H9 (cell line): ENCODE data around the gene RBMS2. TPM values are rescaled to one million over a fixed set of nuclear protein-coding genes. Genes with fewer than 3 reads are reported as not detected.
A peak's percentile ranks its signal among the peaks of the same experiment; 100 is the strongest.

Experiments
- DNase-seq: peaks from one replicate; pipeline ENCODE4 v3.0.0-alpha.2; 2017
- H2AFZ ChIP-seq: one replicate; pipeline ENCODE4 v1.6.1; 2013; ENCODE audit warnings: mild to moderate bottlenecking, low read length, control low read depth, moderate library complexity
- H2AK5ac ChIP-seq: 2 replicates; pipeline ENCODE4 v1.6.1; 2013; ENCODE audit warnings: low read length, control low read depth, mixed read lengths; ENCODE audit not compliant: insufficient read length
- H2BK120ac ChIP-seq: one replicate; pipeline ENCODE4 v1.6.1; 2013; ENCODE audit warnings: low read depth, mild to moderate bottlenecking, low read length, control low read depth, inconsistent platforms; ENCODE audit not compliant: poor library complexity, severe bottlenecking
- H2BK12ac ChIP-seq: 2 replicates; pipeline ENCODE4 v1.6.1; 2013; ENCODE audit warnings: low read length, control low read depth, mixed read lengths, low read depth; ENCODE audit not compliant: insufficient read length
- H2BK15ac ChIP-seq: 2 replicates; pipeline ENCODE4 v1.6.1; 2013; ENCODE audit warnings: low read depth, low read length, control low read depth
- H2BK20ac ChIP-seq: one replicate; pipeline ENCODE4 v1.6.1; 2013; ENCODE audit warnings: low read depth, mild to moderate bottlenecking, low read length, control low read depth, inconsistent platforms; ENCODE audit not compliant: poor library complexity, severe bottlenecking
- H2BK5ac ChIP-seq: 2 replicates; pipeline ENCODE4 v1.6.1; 2013; ENCODE audit warnings: low read length, control low read depth, mixed read lengths; ENCODE audit not compliant: insufficient read length
- H3K14ac ChIP-seq: 2 replicates; pipeline ENCODE4 v1.6.1; 2013; ENCODE audit warnings: low read length, control low read depth; ENCODE audit not compliant: insufficient read depth
- H3K18ac ChIP-seq: 2 replicates; pipeline ENCODE4 v1.6.1; 2013; ENCODE audit warnings: low read depth, mild to moderate bottlenecking, mixed read lengths, low read length, control low read depth; ENCODE audit not compliant: insufficient read length
- H3K23ac ChIP-seq: 2 replicates; pipeline ENCODE4 v1.6.1; 2013; ENCODE audit warnings: low read length, control low read depth, mixed read lengths, low read depth; ENCODE audit not compliant: insufficient read length
- H3K23me2 ChIP-seq: 2 replicates; pipeline ENCODE4 v1.6.1; 2013; ENCODE audit warnings: low read depth, mild to moderate bottlenecking, mixed read lengths, low read length, control low read depth; ENCODE audit not compliant: insufficient read length, poor library complexity, severe bottlenecking
- H3K27ac ChIP-seq: 2 replicates; pipeline ENCODE4 v1.5.1; 2013; ENCODE audit warnings: low read length, control low read depth, mixed read lengths, low read depth; ENCODE audit not compliant: insufficient read length
- H3K27me3 ChIP-seq: 2 replicates; pipeline ENCODE4 v1.6.1; 2013; ENCODE audit warnings: low read length, control low read depth, inconsistent platforms; ENCODE audit not compliant: insufficient read depth
- H3K4ac ChIP-seq: 2 replicates; pipeline ENCODE4 v1.6.1; 2013; ENCODE audit warnings: low read depth, mild to moderate bottlenecking, control low read depth, inconsistent platforms, low read length, moderate library complexity
- H3K4me1 ChIP-seq: 2 replicates; pipeline ENCODE4 v1.6.1; 2013; ENCODE audit warnings: low read length, control low read depth, inconsistent platforms; ENCODE audit not compliant: insufficient read depth
- H3K4me2 ChIP-seq: 2 replicates; pipeline ENCODE4 v1.6.1; 2013; ENCODE audit warnings: low read length, control low read depth, mixed read lengths; ENCODE audit not compliant: insufficient read length, insufficient read depth
- H3K56ac ChIP-seq: 2 replicates; pipeline ENCODE4 v1.6.1; 2013; ENCODE audit warnings: low read depth, mild to moderate bottlenecking, mixed read lengths, low read length, control low read depth; ENCODE audit not compliant: insufficient read length
- H3K79me1 ChIP-seq: 2 replicates; pipeline ENCODE4 v1.6.1; 2013; ENCODE audit warnings: low read depth, mild to moderate bottlenecking, moderate library complexity, low read length, control low read depth, inconsistent platforms; ENCODE audit not compliant: insufficient read depth, poor library complexity, severe bottlenecking
- H3K79me2 ChIP-seq: 2 replicates; pipeline ENCODE4 v1.6.1; 2013; ENCODE audit warnings: low read length, control low read depth, inconsistent platforms; ENCODE audit not compliant: insufficient read depth
- H3K9ac ChIP-seq: 2 replicates; pipeline ENCODE4 v1.6.1; 2013; ENCODE audit warnings: low read length, control low read depth, mixed read lengths; ENCODE audit not compliant: insufficient read length; ENCODE audit errors: extremely low read depth
- H3K9me3 ChIP-seq: one replicate; pipeline ENCODE4 v1.6.1; 2013; ENCODE audit warnings: low read depth, low read length, inconsistent platforms; ENCODE audit not compliant: control insufficient read depth
- H3T11ph ChIP-seq: one replicate; pipeline ENCODE4 v1.6.1; 2013; ENCODE audit warnings: mild to moderate bottlenecking, low read length, control low read depth, inconsistent platforms
- H4K20me1 ChIP-seq: one replicate; pipeline ENCODE4 v1.6.1; 2013; ENCODE audit not compliant: control insufficient read depth, insufficient read length, insufficient read depth
- H4K5ac ChIP-seq: 2 replicates; pipeline ENCODE4 v1.6.1; 2013; ENCODE audit warnings: low read depth, mild to moderate bottlenecking, mixed read lengths, low read length, control low read depth; ENCODE audit not compliant: insufficient read length
- H4K8ac ChIP-seq: replicated peaks from 2 replicates; pipeline ENCODE4 v1.6.1; 2013; ENCODE audit warnings: low read length, control low read depth, mixed read lengths, low read depth; ENCODE audit not compliant: insufficient read length
- H4K91ac ChIP-seq: 2 replicates; pipeline ENCODE4 v1.6.1; 2013; ENCODE audit warnings: low read depth, mild to moderate bottlenecking, moderate library complexity, mixed read lengths, low read length, control low read depth; ENCODE audit not compliant: insufficient read length
- H3K27ac Mint-ChIP-seq, 3 experiments: 2 replicates in 2 of 3; 3 replicates in 1 of 3; pipeline ENCODE4 v1.8.0; 2020 to 2021; ENCODE audit warnings: mixed read lengths in 3 of 3, mild to moderate bottlenecking in 1 of 3, moderate library complexity in 1 of 3
- H3K27me3 Mint-ChIP-seq: 2 replicates; pipeline ENCODE4 v1.8.0; 2021; ENCODE audit warnings: low read depth, mild to moderate bottlenecking, moderate library complexity, mixed read lengths
- H3K36me3 Mint-ChIP-seq, 3 experiments: 2 replicates in 2 of 3; 3 replicates in 1 of 3; pipeline ENCODE4 v1.8.0; 2020 to 2021; ENCODE audit warnings: low read depth in 3 of 3, mixed read lengths in 3 of 3; ENCODE audit not compliant: insufficient read depth in 1 of 3
- H3K4me1 Mint-ChIP-seq, 2 experiments: 2 replicates each; pipeline ENCODE4 v1.8.0; 2020; ENCODE audit warnings: mixed read lengths in 2 of 2
- H3K4me3 Mint-ChIP-seq, 2 experiments: 2 replicates in 1 of 2; 3 replicates in 1 of 2; pipeline ENCODE4 v1.8.0; 2020 to 2021; ENCODE audit warnings: mild to moderate bottlenecking in 2 of 2, mixed read lengths in 2 of 2, moderate library complexity in 1 of 2
- H3K9me3 Mint-ChIP-seq, 2 experiments: 2 replicates in 1 of 2; 3 replicates in 1 of 2; pipeline ENCODE4 v1.8.0; 2020; ENCODE audit warnings: mild to moderate bottlenecking in 2 of 2, mixed read lengths in 2 of 2, moderate library complexity in 1 of 2
- CTCF ChIP-seq: fragments of 200-600 bp; sonication (generic); conservative IDR thresholded peaks from 3 replicates; pipeline ENCODE4 v1.8.0; 2021; ENCODE audit warnings: antibody characterized with exemption, mild to moderate bottlenecking
- WGBS: extraction: QIAGEN DNeasy Blood & Tissue Kit; methylation state at CpG from one replicate; pipeline ENCODE4 v1.1.7; 2013; ENCODE audit warnings: missing lambda C conversion rate, low lambda C conversion rate, mixed read lengths; ENCODE audit not compliant: insufficient read length; ENCODE audit errors: extremely low coverage; 5-methylcytosine and 5-hydroxymethylcytosine counted together
- total RNA-seq: library from RNA; stranded (reverse); gene quantifications from 2 replicates; pipeline ENCODE4 v1.2.1, GENCODE V29; 2021

The RBMS2 gene
- total RNA-seq, 1 experiment from 2014 or later = 9.5 TPM

GRCh38 chr12:56488041-56488955, 33.3 kb upstream of the RBMS2 start, which contains the start of gene GLS2:
Gene GLS2 (minus strand): TSS chr12:56488161. CDS start chr12:56488118, 43 bp downstream.
- H3K4me3 Mint-ChIP-seq = peak within 1 kb of the TSS; percentile 75 to 95

More at GRCh38 chr12:56488041-56488955, 33.3 kb upstream of the RBMS2 start, which contains the start of gene GLS2:
- no peak within 1 kb of the TSS for H3T11ph ChIP-seq
- H3K79me2 ChIP-seq = no peaks in the 10 kb centered on the region
- H4K20me1 ChIP-seq = no peaks in the 10 kb centered on the region
- no peak within 1 kb of the TSS for H2BK5ac ChIP-seq
- peaks cover 11% of the 10 kb centered on the region for H3K23me2 ChIP-seq
- no peak within 1 kb of the TSS for H2BK15ac ChIP-seq
- H3K79me1 ChIP-seq = no peaks in the 10 kb centered on the region
- no peak within 1 kb of the TSS for H3K27ac ChIP-seq
- H3K18ac ChIP-seq = peak within 1 kb of the TSS; percentile 85
- no peaks in the 10 kb centered on the region for H3K4me1 ChIP-seq
- peak within 1 kb of the TSS in 1 of 3 experiments; percentile 88; a peak in 2 of 7 replicates for H3K27ac Mint-ChIP-seq
- H3K9me3 Mint-ChIP-seq = peaks cover 15 to 18% of the 10 kb centered on the region in 2 experiments
- H4K5ac ChIP-seq = no peak within 1 kb of the TSS
- no peak within 1 kb of the TSS for H2BK12ac ChIP-seq
- peak within 1 kb of the TSS; percentile 85 for H3K4me2 ChIP-seq
- DNase-seq = peak; percentile 93
- peaks cover 22% of the 10 kb centered on the region; the same call in 1 of the 2 replicates for H3K27me3 ChIP-seq
- H2BK20ac ChIP-seq = no peak within 1 kb of the TSS
- H4K8ac ChIP-seq = no peak within 1 kb of the TSS
- H3K23ac ChIP-seq = no peak within 1 kb of the TSS
- peak within 1 kb of the TSS; percentile 69 for H3K9ac ChIP-seq
- no peak within 1 kb of the TSS for H2BK120ac ChIP-seq
- peak within 1 kb of the TSS; percentile 87; the same call in 1 of the 2 replicates for H3K14ac ChIP-seq
- no peak within 1 kb of the TSS for H3K56ac ChIP-seq
- H3K4ac ChIP-seq = no peak within 1 kb of the TSS
- H3K27me3 Mint-ChIP-seq = peaks cover 59% of the 10 kb centered on the region
- H2AFZ ChIP-seq = peak within 1 kb of the TSS; percentile 17
- no CpG with 5 or more reads among the region's 59 CpGs for WGBS
- H2AK5ac ChIP-seq = no peak within 1 kb of the TSS
- peaks cover 3 to 8% (median 3%) of the 10 kb centered on the region in 3 experiments; a peak in 5 of 7 replicates for H3K36me3 Mint-ChIP-seq
- no peak within 1 kb of the TSS for H4K91ac ChIP-seq
- TF ChIP-seq CTCF = no peak
- H3K4me1 Mint-ChIP-seq = peaks cover 11 to 13% of the 10 kb centered on the region in 2 experiments
- H3K9me3 ChIP-seq = no peaks in the 10 kb centered on the region
